B cell (primary cell): Measurements from ENCODE around the gene CELF4. TPM values are rescaled to one million over a fixed set of nuclear protein-coding genes. Genes with fewer than 3 reads are reported as not detected.

Experiments
- ATAC-seq: fragments of 200-7000 bp; cut with Tn5 transposase; one replicate; pipeline ENCODE4 v1.10.0; 2021; ENCODE audit warnings: low read depth, mild to moderate bottlenecking, moderate number of reproducible peaks, moderate library complexity
- CTCF ChIA-PET: fragments of 350-600 bp; sonication (Branson Sonifier 250); formaldehyde crosslinking; loops from one replicate; lab custom pipeline; 2021; ENCODE audit warnings: antibody characterized with exemption, inconsistent platforms; lab: Charles Lee
- POLR2A ChIA-PET: fragments of 350-600 bp; sonication (Branson Sonifier 250); formaldehyde crosslinking; loops from one replicate; lab custom pipeline; 2021; ENCODE audit warnings: antibody characterized with exemption; lab: Charles Lee
- DNase-seq: peaks from one replicate; pipeline ENCODE4 v3.0.0; 2013
- H2AFZ ChIP-seq: 2 replicates; pipeline ENCODE4 v1.6.1; 2012; ENCODE audit warnings: mild to moderate bottlenecking, low read depth, low read length; ENCODE audit not compliant: insufficient read depth, poor library complexity, severe bottlenecking
- H3K27ac ChIP-seq, 2 donors: 1 replicate in 1 of 2; 2 replicates in 1 of 2; pipeline ENCODE4 v1.5.1; 2012 to 2013; ENCODE audit warnings: low read length in 2 of 2, mild to moderate bottlenecking in 2 of 2, moderate library complexity in 1 of 2
- H3K27me3 ChIP-seq, 4 experiments: fragments of 200-600 bp in 1 of 4; sonication (generic) in 1 of 4; replicated peaks in 1 of 4; 1 replicate in 2 of 4; 2 replicates in 2 of 4; pipeline versions ENCODE4 v1.6.1 to v1.7.0; 2013 to 2016; ENCODE audit warnings: low read length in 3 of 4, mild to moderate bottlenecking in 2 of 4, mixed read lengths in 1 of 4, moderate library complexity in 1 of 4; ENCODE audit not compliant: insufficient read depth in 4 of 4, control insufficient read depth in 3 of 4; ENCODE audit errors: control extremely low read depth in 1 of 4
- H3K36me3 ChIP-seq, 2 experiments: replicated peaks in 1 of 2; 1 replicate in 1 of 2; 2 replicates in 1 of 2; pipeline versions ENCODE4 v1.6.1 to v1.7.1; 2013; ENCODE audit warnings: low read length in 1 of 2; ENCODE audit not compliant: insufficient read depth in 2 of 2, control insufficient read depth in 1 of 2; ENCODE audit errors: control extremely low read depth in 1 of 2, extremely low read depth in 1 of 2
- H3K4me1 ChIP-seq, 2 donors: fragments of 200-600 bp in 1 of 2; sonication (generic) in 1 of 2; 1 replicate in 1 of 2; 2 replicates in 1 of 2; pipeline versions ENCODE4 v1.5.1 to v1.6.1; 2013 to 2017; ENCODE audit warnings: low read length in 2 of 2; ENCODE audit not compliant: control insufficient read depth in 2 of 2, insufficient read depth in 2 of 2
- H3K4me2 ChIP-seq: replicated peaks from 2 replicates; pipeline ENCODE3; 2012; ENCODE audit warnings: mild to moderate bottlenecking, low read depth, low read length; ENCODE audit not compliant: poor library complexity, severe bottlenecking
- H3K4me3 ChIP-seq, 5 experiments: fragments of 200-600 bp in 1 of 5; sonication (generic) in 1 of 5; 1 replicate in 3 of 5; 2 replicates in 2 of 5; pipeline versions ENCODE4 v1.5.1 to v1.7.0; 2011 to 2016; ENCODE audit warnings: low read length in 4 of 5, mild to moderate bottlenecking in 4 of 5, low read depth in 2 of 5, control low read depth in 1 of 5, moderate library complexity in 1 of 5; ENCODE audit not compliant: insufficient read depth in 1 of 5; ENCODE audit errors: control extremely low read depth in 1 of 5, extremely low read depth in 1 of 5
- H3K79me2 ChIP-seq: fragments of 200-600 bp; sonication (generic); one replicate; pipeline ENCODE4 v1.6.0; 2016; ENCODE audit warnings: low read length; ENCODE audit not compliant: control insufficient read depth, insufficient read depth
- H3K9ac ChIP-seq: fragments of 200-600 bp; sonication (generic); 2 replicates; pipeline ENCODE4 v1.6.1; 2017; ENCODE audit warnings: mild to moderate bottlenecking, low read length, moderate library complexity
- H3K9me3 ChIP-seq, 3 donors: one replicate each; pipeline versions ENCODE4 v1.6.1 to v1.7.1; 2013; ENCODE audit warnings: low read length in 2 of 3; ENCODE audit not compliant: control insufficient read depth in 2 of 3, insufficient read depth in 1 of 3; ENCODE audit errors: control extremely low read depth in 1 of 3
- H4K20me1 ChIP-seq: 2 replicates; pipeline ENCODE4 v1.6.0; 2012; ENCODE audit warnings: mild to moderate bottlenecking, low read length; ENCODE audit not compliant: insufficient read depth, control insufficient read depth, poor library complexity, severe bottlenecking
- H3K27ac Mint-ChIP-seq: one replicate; pipeline ENCODE4 v1.8.0; 2021; ENCODE audit warnings: mixed read lengths
- H3K27me3 Mint-ChIP-seq: one replicate; pipeline ENCODE4 v1.8.0; 2021; ENCODE audit warnings: mixed read lengths
- H3K4me1 Mint-ChIP-seq: one replicate; pipeline ENCODE4 v1.8.0; 2021; ENCODE audit warnings: mixed read lengths
- H3K4me3 Mint-ChIP-seq: one replicate; pipeline ENCODE4 v1.8.0; 2021; ENCODE audit warnings: mixed read lengths
- H3K9me3 Mint-ChIP-seq: one replicate; pipeline ENCODE4 v1.8.0; 2022; ENCODE audit warnings: mixed read lengths; ENCODE audit not compliant: insufficient read depth
- EZH2 ChIP-seq: IDR thresholded peaks from 2 replicates; pipeline ENCODE4 v1.6.1; 2012; ENCODE audit warnings: borderline replicate concordance, low read depth, mild to moderate bottlenecking, moderate library complexity, low read length; ENCODE audit not compliant: insufficient read depth, poor library complexity, severe bottlenecking
- WGBS: methylation state at CpG from one replicate; pipeline ENCODE4 v1.1.5; 2013; ENCODE audit warnings: missing lambda C conversion rate; ENCODE audit not compliant: insufficient coverage; 5-methylcytosine and 5-hydroxymethylcytosine counted together
- intact Hi-C: fragments of 100-400 bp; cut with micrococcal nuclease; formaldehyde crosslinking; loops from one replicate; pipeline ENCODE4 v1.10.0; 2022
- polyA plus RNA-seq: library from polyadenylated mRNA; depleted of rRNA; stranded (reverse); fragments of >200 nt; gene quantifications from 2 replicates; pipeline ENCODE4 v1.2.3, GENCODE V29; 2012
- total RNA-seq, 2 donors: library from RNA; stranded (reverse); fragments of 120-200 nt in 1 of 2; gene quantifications; 1 replicate in 1 of 2; 2 replicates in 1 of 2; pipeline versions ENCODE4 v1.2.3 to v1.2.4, GENCODE V29; 2013 to 2022
- TF ChIP-seq, protein P1 (sequence below): fragments of 200-600 bp; IDR thresholded peaks from one replicate; pipeline ENCODE4 v1.8.0; 2022; ENCODE audit warnings: antibody characterized with exemption, mild to moderate bottlenecking

CELF4 gene
- total and polyA plus RNA-seq, 2 donors (not counting 1 experiment from before 2014, with no cell fraction given): not detected

DNA sequence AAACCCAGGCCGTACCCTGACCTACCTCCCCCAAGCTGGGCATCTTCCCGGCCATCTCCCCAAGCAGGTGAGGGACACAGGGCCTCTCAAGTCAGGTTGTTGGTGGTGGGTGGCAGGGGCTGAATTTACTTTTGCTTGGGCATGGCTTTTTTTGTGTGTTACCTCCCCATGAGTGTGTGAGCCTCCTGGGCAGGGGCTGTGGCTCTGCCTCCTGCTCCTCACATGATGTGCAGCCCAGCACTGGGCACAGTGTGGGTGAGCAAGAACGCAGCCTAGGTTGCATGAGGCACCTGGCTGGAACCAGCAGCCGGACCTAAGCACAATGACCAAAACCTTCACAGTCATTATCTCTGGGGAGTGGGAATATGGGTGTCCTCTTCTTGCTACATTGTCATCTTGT is 22.3 kb downstream of the CELF4 start:
- Histone ChIP-seq H3K4me1 (no peaks in the 10 kb centered on the region), H2AFZ (no peak overlapping the region), H3K79me2 (no peaks in the 10 kb centered on the region), H3K9ac (no peak overlapping the region), H3K36me3 (no peaks in the 10 kb centered on the region), H4K20me1 (no peaks in the 10 kb centered on the region), H3K27ac (no peak overlapping the region), H3K27me3 (peaks cover 0 to 10% (median 0%) of the 10 kb centered on the region in 4 experiments), H3K4me2 (no peak overlapping the region), H3K4me3 (no peak overlapping the region), H3K9me3 (peaks cover 0 to 6% (median 0%) of the 10 kb centered on the region in 3 donors)
- WGBS: no CpG with 5 or more reads among the region's 4 CpGs
- H3K4me1 Mint-ChIP-seq: peaks cover 1% of the 10 kb centered on the region
- TF ChIP-seq, protein P1, sequence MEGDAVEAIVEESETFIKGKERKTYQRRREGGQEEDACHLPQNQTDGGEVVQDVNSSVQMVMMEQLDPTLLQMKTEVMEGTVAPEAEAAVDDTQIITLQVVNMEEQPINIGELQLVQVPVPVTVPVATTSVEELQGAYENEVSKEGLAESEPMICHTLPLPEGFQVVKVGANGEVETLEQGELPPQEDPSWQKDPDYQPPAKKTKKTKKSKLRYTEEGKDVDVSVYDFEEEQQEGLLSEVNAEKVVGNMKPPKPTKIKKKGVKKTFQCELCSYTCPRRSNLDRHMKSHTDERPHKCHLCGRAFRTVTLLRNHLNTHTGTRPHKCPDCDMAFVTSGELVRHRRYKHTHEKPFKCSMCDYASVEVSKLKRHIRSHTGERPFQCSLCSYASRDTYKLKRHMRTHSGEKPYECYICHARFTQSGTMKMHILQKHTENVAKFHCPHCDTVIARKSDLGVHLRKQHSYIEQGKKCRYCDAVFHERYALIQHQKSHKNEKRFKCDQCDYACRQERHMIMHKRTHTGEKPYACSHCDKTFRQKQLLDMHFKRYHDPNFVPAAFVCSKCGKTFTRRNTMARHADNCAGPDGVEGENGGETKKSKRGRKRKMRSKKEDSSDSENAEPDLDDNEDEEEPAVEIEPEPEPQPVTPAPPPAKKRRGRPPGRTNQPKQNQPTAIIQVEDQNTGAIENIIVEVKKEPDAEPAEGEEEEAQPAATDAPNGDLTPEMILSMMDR: no peak
- no peak for TF ChIP-seq EZH2
- no peak for DNase-seq
- no peak for ATAC-seq
- intact Hi-C loops: no loop called here
- no peaks in the 10 kb centered on the region for H3K9me3 Mint-ChIP-seq
- H3K27me3 Mint-ChIP-seq: peaks cover 38% of the 10 kb centered on the region
- ChIA-PET POLR2A (no interaction called here), CTCF (no interaction called here)
- H3K27ac Mint-ChIP-seq: no peak overlapping the region
- H3K4me3 Mint-ChIP-seq: no peak overlapping the region

DNA sequence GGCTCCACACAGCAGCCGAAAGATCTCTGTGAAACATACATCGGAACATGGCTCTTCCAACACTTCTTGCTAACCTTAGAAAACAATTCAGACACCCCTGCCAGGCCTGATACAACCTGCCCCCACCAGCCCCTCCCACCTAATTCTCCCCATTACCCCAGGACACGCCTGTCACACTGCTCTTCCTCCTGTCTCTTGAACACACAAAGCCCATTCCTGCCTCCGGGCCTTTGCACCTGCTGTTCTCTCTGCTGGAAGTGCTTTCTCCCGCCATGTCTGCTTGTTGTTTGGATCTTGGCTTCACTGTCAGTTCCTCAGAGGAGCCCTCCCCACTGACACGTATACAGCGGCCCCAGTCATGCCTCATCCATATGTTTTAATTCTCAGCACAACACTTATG is 24.1 kb downstream of the CELF4 start:
- Mint-ChIP-seq H3K27ac (no peak overlapping the region), H3K27me3 (peaks cover 42% of the 10 kb centered on the region), H3K4me3 (no peak overlapping the region), H3K4me1 (peaks cover 3% of the 10 kb centered on the region), H3K9me3 (no peaks in the 10 kb centered on the region)
- no peaks in the 10 kb centered on the region for H4K20me1 ChIP-seq
- no peak for TF ChIP-seq EZH2
- TF ChIP-seq, protein P1: no peak
- H3K4me3 ChIP-seq: no peak overlapping the region
- H3K9ac ChIP-seq: no peak overlapping the region
- no peaks in the 10 kb centered on the region for H3K79me2 ChIP-seq
- H3K9me3 ChIP-seq: peaks cover 0 to 6% (median 0%) of the 10 kb centered on the region in 3 donors
- ChIA-PET POLR2A (no interaction called here), CTCF (interaction anchor here (0.7 kb wide), 1 partner anchor 103 kb away, joined by 3 read pairs; no protein-coding TSS in a partner anchor)
- intact Hi-C loops: no loop called here
- H3K27me3 ChIP-seq: peaks cover 0 to 12% (median 0%) of the 10 kb centered on the region in 4 experiments
- DNase-seq: no peak
- 88% methylated on average over 6 of the region's 7 CpGs for WGBS
- no peak overlapping the region for H3K27ac ChIP-seq
- no peaks in the 10 kb centered on the region for H3K36me3 ChIP-seq
- no peaks in the 10 kb centered on the region for H3K4me1 ChIP-seq
- no peak for ATAC-seq
- no peak overlapping the region for H2AFZ ChIP-seq
- H3K4me2 ChIP-seq: no peak overlapping the region
